GM04504 (cell line): ENCODE data around the gene TRIM7.
"Not testable (repeated sequence)": the region's sequence is repeated elsewhere in the genome, so short reads cannot be mapped to it uniquely, and the experiment has no call there.

Source experiments
- DNase-seq: peaks from one replicate; pipeline ENCODE4 v3.0.0-alpha.2; 2012; ENCODE audit warnings: low read depth

The TRIM7 gene

GRCh38 chr5:181149806-181150733 is 54.9 kb downstream of the TRIM7 start:
- no peak for DNase-seq

DNA sequence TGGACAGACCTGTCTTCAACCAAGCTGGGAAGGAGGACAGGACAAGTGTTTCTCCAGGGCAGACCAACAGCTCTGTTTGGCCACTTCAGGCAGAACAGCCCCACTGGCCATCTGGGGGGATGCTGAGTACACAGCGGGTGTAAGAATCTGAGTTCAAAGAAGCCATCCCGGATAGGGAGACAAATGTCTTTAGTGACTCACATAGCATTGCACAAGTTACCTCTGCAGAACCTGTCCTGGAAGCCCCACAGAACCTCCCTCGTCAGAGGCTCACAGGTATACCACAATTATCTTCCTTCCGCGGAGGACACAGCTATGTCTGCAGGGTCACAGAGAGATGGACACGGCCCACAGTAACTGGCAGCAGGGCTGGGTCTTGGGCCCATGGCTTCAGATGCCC is 55.6 kb downstream of the TRIM7 start:
- DNase-seq = no peak

- not testable (repeated sequence) for DNase-seq
These were observed 57.9 kb downstream of the TRIM7 start, which contains the start of gene OR2V2 for GRCh38 chr5:181146927-181147636. Gene OR2V2, plus strand, starts transcription at chr5:181147586. Its CDS starts 7,357 bp downstream, at chr5:181154943.

- DNase-seq = no peak
These were observed 59.9 kb downstream of the TRIM7 start for GRCh38 chr5:181145133-181145532.
